GM19240 (cell line): Measurements from ENCODE around the gene CCDC107.

Source experiments
- DNase-seq: peaks from one replicate; pipeline ENCODE4 v3.0.0; 2011; ENCODE audit warnings: low spot score; ENCODE audit not compliant: insufficient read length

Gene CCDC107

GRCh38 chr9:35682520-35683315 is 24.6 kb downstream of the CCDC107 start:
- DNase-seq: no peak

DNA sequence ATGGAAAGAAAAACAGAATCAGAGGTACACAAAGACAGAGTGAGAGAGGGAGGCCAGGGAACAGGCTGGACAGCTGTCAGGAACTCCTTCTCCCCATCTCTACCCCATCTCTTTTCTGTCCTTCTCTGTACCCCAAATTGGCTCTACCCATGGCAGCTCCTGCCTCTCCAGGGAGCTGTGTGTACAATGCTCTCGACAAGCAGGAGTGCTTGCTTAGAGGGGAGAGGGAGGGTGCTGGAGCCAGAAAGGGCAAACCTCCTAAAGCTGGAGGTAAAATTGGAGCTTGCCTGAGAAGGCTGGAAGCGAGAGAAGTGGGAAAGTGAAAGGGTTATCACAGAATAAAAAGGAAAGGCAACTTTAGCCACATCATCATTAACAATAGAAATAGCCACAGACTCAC is 25.2 kb downstream of the CCDC107 start:
- no peak for DNase-seq

- DNase-seq: no peak
These were observed 26.8 kb downstream of the CCDC107 start for GRCh38 chr9:35684921-35685320.

DNA sequence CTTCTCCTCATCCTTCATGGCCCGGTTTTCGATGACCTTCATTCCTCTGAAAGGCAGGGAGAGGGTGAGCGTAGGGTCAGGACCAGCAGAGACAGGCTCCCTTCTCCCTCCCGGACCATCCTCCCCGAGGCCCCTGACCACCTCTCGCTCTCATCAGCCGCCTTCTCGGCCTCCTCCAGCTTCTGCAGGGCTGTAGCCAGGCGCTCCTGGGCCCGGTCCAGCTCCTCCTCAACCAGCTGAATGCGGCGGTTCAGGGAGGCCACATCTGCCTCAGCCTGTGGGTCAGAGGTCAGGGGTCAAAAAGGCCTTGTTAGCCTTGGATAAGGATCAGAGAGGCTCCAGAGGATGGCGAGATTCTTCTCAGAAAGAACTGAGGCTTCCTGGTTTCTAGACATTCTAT is 27.4 kb downstream of the CCDC107 start:
- DNase-seq: no peak

GRCh38 chr9:35686222-35687203 is 28.4 kb downstream of the CCDC107 start:
- no peak for DNase-seq

DNA sequence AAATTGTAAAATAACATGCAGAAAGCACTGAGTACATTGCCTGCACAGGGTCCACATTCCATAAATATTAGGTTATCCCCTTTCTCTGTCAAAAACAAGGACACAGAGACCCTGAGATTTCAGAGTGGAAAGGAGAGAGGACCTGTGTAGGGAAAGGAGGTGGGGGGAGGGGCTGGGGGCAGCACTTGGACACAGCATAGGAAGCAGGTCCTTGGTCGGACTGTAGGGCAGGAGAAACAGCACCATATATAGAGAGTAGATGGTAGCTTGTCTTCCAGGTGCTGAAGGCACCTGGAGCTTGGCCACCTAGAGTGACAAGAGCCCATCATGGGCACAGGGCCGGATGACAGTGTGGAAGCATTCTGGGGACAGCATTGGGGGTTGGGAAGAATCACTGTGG is 29.2 kb downstream of the CCDC107 start:
- no peak for DNase-seq

- DNase-seq: no peak
These were observed 30.0 kb downstream of the CCDC107 start for GRCh38 chr9:35687972-35688557.

DNA sequence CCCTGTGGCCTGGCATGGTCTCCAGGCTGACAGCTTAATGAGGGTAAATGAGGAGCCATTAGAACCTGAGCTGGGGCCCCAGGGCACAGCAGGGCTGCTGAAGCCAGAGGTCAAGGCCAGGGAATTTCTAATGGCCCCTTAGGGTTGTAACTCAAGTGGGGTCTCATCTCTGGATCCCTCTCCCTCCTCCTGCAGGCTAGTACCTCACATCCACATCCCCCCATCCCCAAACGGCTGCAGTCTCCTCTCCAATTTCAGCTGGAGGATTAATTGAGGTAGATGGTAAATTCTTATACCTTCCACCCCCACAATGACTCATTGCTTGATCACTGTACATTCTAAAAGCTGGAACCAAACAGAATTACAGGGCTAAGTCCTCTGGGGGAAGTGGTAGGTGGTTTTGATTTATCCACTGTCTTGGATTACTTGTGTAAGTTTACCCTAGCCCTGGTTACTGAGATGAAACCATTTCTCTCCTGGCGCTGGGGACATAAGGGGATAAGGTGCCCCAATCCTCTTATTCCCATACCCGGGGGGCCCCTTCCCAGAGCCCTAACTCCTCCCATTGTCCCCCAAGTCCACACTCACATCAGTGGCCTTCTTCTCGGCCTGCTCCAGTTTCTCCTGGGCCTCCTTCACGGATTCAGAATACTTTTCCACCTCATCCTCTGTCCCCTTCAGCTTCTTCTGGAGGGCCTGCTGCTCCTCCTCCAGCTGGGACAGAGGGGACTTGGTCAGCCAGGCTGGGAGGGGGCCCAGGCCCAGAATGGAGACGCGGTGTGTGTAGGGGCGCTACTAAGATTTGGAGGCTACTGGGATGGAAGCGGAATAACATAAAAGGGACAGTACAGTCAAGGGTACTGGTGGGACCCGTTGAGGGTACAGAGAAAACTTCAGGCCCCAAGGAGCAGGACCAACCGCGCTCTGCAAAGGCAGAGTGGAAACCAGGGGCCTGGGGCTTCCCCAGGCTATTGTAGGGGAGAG is 30.8 kb downstream of the CCDC107 start:
- no peak for DNase-seq

GRCh38 chr9:35689542-35690293 is 31.6 kb downstream of the CCDC107 start, which contains the start of gene TPM2:
Gene TPM2 (minus strand): TSS chr9:35689925. CDS start chr9:35689817, 108 bp downstream.
- DNase-seq: no peak

GRCh38 chr9:35690294-35690613 is 32.2 kb downstream of the CCDC107 start:
- DNase-seq: no peak

GRCh38 chr9:35690614-35691333 is 32.7 kb downstream of the CCDC107 start:
- DNase-seq: no peak

GRCh38 chr9:35691334-35691650 is 33.2 kb downstream of the CCDC107 start:
- DNase-seq: no peak

GRCh38 chr9:35691757-35692301 is 33.7 kb downstream of the CCDC107 start:
- DNase-seq: no peak

GRCh38 chr9:35695943-35696401 is 37.9 kb downstream of the CCDC107 start:
- no peak for DNase-seq

DNA sequence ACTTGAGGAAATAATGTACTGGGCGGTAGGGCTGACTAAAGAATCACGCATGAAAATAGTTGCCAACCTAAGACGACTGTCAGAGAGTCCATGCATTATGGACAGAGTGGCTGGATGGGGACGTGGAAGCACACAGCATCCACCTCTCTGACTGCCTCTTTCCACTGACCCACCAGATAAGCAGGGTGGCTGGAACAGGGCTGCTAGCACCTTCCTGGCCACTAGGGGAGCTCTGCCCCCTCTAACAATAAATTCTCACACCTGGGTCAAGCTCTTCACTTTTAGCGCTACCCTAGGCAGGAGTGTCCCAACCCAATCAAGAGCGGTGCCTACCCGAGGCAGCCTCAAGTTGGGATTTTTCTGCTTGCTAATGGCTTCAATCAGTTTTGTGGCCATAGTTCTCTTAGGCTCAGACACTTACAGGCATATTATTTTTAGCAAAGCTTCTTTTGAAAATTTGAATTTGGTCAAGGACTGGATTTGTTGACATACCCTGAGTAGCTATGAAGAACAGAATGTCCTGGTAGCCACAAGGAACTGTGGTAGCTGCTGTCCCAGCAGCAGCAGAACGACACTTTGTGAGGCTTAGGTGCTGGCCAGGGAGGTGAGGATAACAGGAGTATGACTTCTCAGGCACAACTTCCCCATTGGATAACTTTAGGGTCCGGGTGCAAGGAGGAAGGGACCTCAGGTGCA is 38.6 kb downstream of the CCDC107 start:
- DNase-seq: peak; percentile 84

- DNase-seq: no peak
These were observed 39.4 kb downstream of the CCDC107 start for GRCh38 chr9:35697486-35697885.

GRCh38 chr9:35698231-35698630 is 40.1 kb downstream of the CCDC107 start:
- DNase-seq: no peak

DNA sequence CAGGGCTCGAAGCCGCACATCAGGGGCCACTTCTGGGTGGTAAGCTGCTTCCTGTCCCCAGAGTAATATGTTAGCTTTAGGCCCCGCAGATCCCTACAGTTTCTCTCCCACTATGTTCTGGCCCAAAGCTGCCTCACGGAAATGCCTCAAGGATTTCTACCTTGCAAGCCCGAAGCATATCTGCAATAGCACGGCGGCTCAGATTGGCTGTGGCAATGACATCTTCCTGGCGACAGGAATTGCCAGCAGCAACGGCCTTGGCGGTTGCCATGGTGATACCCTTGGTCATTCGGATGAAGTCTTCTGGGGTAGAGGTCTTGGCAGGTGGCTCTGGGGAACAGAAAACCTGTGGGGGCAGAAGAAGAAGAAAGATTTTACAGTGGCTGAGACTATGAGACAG is 41.9 kb downstream of the CCDC107 start:
- no peak for DNase-seq

DNA sequence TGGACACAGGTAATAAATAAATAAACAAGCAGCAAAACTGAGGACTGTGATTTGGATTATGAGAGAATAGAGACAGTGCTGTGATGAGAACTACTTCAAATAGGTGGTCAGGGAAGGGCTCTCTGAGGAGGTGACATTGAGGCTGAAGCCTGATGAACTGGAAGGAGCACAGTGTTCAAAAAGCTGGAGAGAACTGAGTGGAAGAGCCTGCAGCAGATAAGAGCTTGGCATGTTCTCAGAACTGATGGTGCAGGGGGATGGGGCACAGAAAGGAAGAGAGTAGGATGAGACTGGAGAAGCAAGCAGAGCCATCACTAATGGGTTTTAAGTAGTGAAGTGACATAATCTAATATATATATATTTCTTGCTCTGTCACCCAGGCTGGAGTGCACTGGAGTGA is 42.9 kb downstream of the CCDC107 start:
- no peak for DNase-seq
